Nephron progenitor cell (in vitro differentiated cells): Measurements from ENCODE around the gene ITGA2B.
"Not testable (repeated sequence)": the region's sequence is repeated elsewhere in the genome, so short reads cannot be mapped to it uniquely, and the experiment has no call there.

Experiments used
- DNase-seq: peaks from one replicate; pipeline ENCODE4 v3.0.0; 2021
- H3K27ac Mint-ChIP-seq: 2 replicates; pipeline ENCODE4 v1.8.0; 2021; ENCODE audit warnings: mild to moderate bottlenecking, moderate library complexity, mixed read lengths
- H3K27me3 Mint-ChIP-seq: 2 replicates; pipeline ENCODE4 v1.8.0; 2021; ENCODE audit warnings: mild to moderate bottlenecking, low read depth, mixed read lengths; ENCODE audit not compliant: poor library complexity
- H3K36me3 Mint-ChIP-seq: 2 replicates; pipeline ENCODE4 v1.8.0; 2021; ENCODE audit warnings: low read depth, mixed read lengths
- H3K4me1 Mint-ChIP-seq: 2 replicates; pipeline ENCODE4 v1.8.0; 2021; ENCODE audit warnings: mixed read lengths
- H3K4me3 Mint-ChIP-seq: 2 replicates; pipeline ENCODE4 v1.8.0; 2021; ENCODE audit warnings: mild to moderate bottlenecking, moderate library complexity, mixed read lengths
- H3K9me3 Mint-ChIP-seq: 2 replicates; pipeline ENCODE4 v1.8.0; 2021; ENCODE audit warnings: mild to moderate bottlenecking, moderate library complexity, mixed read lengths
- CTCF ChIP-seq: fragments of 200-600 bp; sonication (generic); IDR thresholded peaks from 2 replicates; pipeline ENCODE4 v1.5.0; 2021; ENCODE audit warnings: antibody characterized with exemption

The ITGA2B gene

GRCh38 chr17:44334727-44335126 lies 54.7 kb downstream of the ITGA2B start:
- Mint-ChIP-seq H3K9me3 (no peaks in the 10 kb centered on the region), H3K27me3 (peaks cover 18% of the 10 kb centered on the region), H3K36me3 (no peaks in the 10 kb centered on the region), H3K4me1 (peaks cover 18% of the 10 kb centered on the region), H3K27ac (no peak overlapping the region), H3K4me3 (no peak overlapping the region)
- no peak for DNase-seq
- no peak for TF ChIP-seq CTCF

GRCh38 chr17:44334315-44334714 lies 55.1 kb downstream of the ITGA2B start:
- DNase-seq, result no peak
- H3K27ac Mint-ChIP-seq, result no peak overlapping the region
- H3K27me3 Mint-ChIP-seq, result peaks cover 18% of the 10 kb centered on the region
- TF ChIP-seq CTCF, result no peak
- H3K36me3 Mint-ChIP-seq, result no peaks in the 10 kb centered on the region
- H3K4me3 Mint-ChIP-seq, result no peak overlapping the region
- H3K9me3 Mint-ChIP-seq, result no peaks in the 10 kb centered on the region
- H3K4me1 Mint-ChIP-seq, result peaks cover 18% of the 10 kb centered on the region

GRCh38 chr17:44333371-44333770 lies 56.1 kb downstream of the ITGA2B start:
- H3K27me3 Mint-ChIP-seq, result peaks cover 20% of the 10 kb centered on the region

GRCh38 chr17:44331249-44331760 lies 58.1 kb downstream of the ITGA2B start:
- Mint-ChIP-seq H3K27me3 (peaks cover 19% of the 10 kb centered on the region), H3K36me3 (no peaks in the 10 kb centered on the region), H3K9me3 (no peaks in the 10 kb centered on the region), H3K4me3 (no peak overlapping the region), H3K27ac (no peak overlapping the region), H3K4me1 (peaks cover 5% of the 10 kb centered on the region)
- peak; percentile 77 for DNase-seq
- TF ChIP-seq CTCF, result peak; percentile 80

More at GRCh38 chr17:44333371-44333770, 56.1 kb downstream of the ITGA2B start:
- Mint-ChIP-seq H3K9me3 (no peaks in the 10 kb centered on the region), H3K27ac (no peak overlapping the region), H3K36me3 (no peaks in the 10 kb centered on the region), H3K4me3 (no peak overlapping the region), H3K4me1 (peaks cover 16% of the 10 kb centered on the region)
- TF ChIP-seq CTCF, result no peak
- DNase-seq, result no peak

- not testable (repeated sequence) for H3K36me3 Mint-ChIP-seq, H3K9me3 Mint-ChIP-seq, H3K4me3 Mint-ChIP-seq, DNase-seq, H3K27ac Mint-ChIP-seq, H3K4me1 Mint-ChIP-seq
- H3K27me3 Mint-ChIP-seq, result peaks cover 25% of the 10 kb centered on the region
Observed at GRCh38 chr17:44330263-44330662, 59.2 kb downstream of the ITGA2B start.

GRCh38 chr17:44329516-44329915 lies 59.9 kb downstream of the ITGA2B start:
- not testable (repeated sequence) for DNase-seq, H3K36me3 Mint-ChIP-seq, H3K9me3 Mint-ChIP-seq, H3K4me3 Mint-ChIP-seq, H3K27ac Mint-ChIP-seq, H3K4me1 Mint-ChIP-seq
- H3K27me3 Mint-ChIP-seq, result peaks cover 25% of the 10 kb centered on the region

- Mint-ChIP-seq H3K27ac (no peak overlapping the region), H3K4me1 (peaks cover 13% of the 10 kb centered on the region), H3K9me3 (no peaks in the 10 kb centered on the region), H3K4me3 (no peak overlapping the region), H3K36me3 (no peaks in the 10 kb centered on the region), H3K27me3 (peaks cover 26% of the 10 kb centered on the region)
- no peak for TF ChIP-seq CTCF
- DNase-seq, result no peak
Observed at GRCh38 chr17:44327715-44328449, 61.6 kb downstream of the ITGA2B start.
